ENCODE measurements around the gene SCTR. TPM values are rescaled to one million over a fixed set of nuclear protein-coding genes. Genes with fewer than 3 reads are reported as not detected.

SCTR gene
- total and polyA plus RNA-seq, 2 of the 13 experiments (the other 11 are each of a cell fraction or from before 2014, with no cell fraction given), result not detected

DNA sequence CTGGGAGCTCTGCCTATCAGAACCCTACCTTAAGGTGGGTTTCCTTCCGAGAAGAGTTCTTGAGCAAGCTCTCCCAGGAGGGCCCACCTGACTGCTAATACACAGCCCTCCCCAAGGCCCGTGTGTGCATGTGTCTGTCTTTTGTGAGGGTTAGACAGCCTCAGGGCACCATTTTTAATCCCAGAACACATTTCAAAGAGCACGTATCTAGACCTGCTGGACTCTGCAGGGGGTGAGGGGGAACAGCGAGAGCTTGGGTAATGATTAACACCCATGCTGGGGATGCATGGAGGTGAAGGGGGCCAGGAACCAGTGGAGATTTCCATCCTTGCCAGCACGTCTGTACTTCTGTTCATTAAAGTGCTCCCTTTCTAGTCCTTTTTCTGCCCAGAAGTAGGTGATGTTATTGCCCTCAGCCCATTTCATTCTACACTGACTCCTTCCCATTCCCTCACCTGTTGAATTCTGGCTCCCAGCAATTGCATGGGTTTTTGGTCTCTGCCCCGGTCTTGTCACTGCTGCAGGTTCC, 86.1 kb downstream of the SCTR start (continued):
- 0 out of 2 replicates have a peak, but pooled peaks have one; percentile 48 for TF ChIP-seq HMG20B (CRISPR knock-in tag; conservative IDR thresholded peaks at IDR 0.05)
- TF ChIP-seq, protein P1, sequence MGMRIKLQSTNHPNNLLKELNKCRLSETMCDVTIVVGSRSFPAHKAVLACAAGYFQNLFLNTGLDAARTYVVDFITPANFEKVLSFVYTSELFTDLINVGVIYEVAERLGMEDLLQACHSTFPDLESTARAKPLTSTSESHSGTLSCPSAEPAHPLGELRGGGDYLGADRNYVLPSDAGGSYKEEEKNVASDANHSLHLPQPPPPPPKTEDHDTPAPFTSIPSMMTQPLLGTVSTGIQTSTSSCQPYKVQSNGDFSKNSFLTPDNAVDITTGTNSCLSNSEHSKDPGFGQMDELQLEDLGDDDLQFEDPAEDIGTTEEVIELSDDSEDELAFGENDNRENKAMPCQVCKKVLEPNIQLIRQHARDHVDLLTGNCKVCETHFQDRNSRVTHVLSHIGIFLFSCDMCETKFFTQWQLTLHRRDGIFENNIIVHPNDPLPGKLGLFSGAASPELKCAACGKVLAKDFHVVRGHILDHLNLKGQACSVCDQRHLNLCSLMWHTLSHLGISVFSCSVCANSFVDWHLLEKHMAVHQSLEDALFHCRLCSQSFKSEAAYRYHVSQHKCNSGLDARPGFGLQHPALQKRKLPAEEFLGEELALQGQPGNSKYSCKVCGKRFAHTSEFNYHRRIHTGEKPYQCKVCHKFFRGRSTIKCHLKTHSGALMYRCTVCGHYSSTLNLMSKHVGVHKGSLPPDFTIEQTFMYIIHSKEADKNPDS (CRISPR knock-in tag; IDR thresholded peaks at IDR 0.05), result no peak
- 0 out of 2 replicates have a peak, but pooled peaks have one; percentile 48 for TF ChIP-seq ZSCAN29 (CRISPR knock-in tag; conservative IDR thresholded peaks at IDR 0.05)
- TF ChIP-seq SOX5 (CRISPR knock-in tag; IDR thresholded peaks at IDR 0.05; ENCODE audit: borderline replicate concordance), result peak; percentile 84
- peak; percentile 28; the same call in 1 of the 2 replicates for TF ChIP-seq ARNT2 (CRISPR knock-in tag; IDR thresholded peaks at IDR 0.05; ENCODE audit: low read depth)
- TF ChIP-seq, protein P2, sequence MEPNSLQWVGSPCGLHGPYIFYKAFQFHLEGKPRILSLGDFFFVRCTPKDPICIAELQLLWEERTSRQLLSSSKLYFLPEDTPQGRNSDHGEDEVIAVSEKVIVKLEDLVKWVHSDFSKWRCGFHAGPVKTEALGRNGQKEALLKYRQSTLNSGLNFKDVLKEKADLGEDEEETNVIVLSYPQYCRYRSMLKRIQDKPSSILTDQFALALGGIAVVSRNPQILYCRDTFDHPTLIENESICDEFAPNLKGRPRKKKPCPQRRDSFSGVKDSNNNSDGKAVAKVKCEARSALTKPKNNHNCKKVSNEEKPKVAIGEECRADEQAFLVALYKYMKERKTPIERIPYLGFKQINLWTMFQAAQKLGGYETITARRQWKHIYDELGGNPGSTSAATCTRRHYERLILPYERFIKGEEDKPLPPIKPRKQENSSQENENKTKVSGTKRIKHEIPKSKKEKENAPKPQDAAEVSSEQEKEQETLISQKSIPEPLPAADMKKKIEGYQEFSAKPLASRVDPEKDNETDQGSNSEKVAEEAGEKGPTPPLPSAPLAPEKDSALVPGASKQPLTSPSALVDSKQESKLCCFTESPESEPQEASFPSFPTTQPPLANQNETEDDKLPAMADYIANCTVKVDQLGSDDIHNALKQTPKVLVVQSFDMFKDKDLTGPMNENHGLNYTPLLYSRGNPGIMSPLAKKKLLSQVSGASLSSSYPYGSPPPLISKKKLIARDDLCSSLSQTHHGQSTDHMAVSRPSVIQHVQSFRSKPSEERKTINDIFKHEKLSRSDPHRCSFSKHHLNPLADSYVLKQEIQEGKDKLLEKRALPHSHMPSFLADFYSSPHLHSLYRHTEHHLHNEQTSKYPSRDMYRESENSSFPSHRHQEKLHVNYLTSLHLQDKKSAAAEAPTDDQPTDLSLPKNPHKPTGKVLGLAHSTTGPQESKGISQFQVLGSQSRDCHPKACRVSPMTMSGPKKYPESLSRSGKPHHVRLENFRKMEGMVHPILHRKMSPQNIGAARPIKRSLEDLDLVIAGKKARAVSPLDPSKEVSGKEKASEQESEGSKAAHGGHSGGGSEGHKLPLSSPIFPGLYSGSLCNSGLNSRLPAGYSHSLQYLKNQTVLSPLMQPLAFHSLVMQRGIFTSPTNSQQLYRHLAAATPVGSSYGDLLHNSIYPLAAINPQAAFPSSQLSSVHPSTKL (CRISPR knock-in tag; IDR thresholded peaks at IDR 0.05), result peak; percentile 77
- TF ChIP-seq, protein P3, sequence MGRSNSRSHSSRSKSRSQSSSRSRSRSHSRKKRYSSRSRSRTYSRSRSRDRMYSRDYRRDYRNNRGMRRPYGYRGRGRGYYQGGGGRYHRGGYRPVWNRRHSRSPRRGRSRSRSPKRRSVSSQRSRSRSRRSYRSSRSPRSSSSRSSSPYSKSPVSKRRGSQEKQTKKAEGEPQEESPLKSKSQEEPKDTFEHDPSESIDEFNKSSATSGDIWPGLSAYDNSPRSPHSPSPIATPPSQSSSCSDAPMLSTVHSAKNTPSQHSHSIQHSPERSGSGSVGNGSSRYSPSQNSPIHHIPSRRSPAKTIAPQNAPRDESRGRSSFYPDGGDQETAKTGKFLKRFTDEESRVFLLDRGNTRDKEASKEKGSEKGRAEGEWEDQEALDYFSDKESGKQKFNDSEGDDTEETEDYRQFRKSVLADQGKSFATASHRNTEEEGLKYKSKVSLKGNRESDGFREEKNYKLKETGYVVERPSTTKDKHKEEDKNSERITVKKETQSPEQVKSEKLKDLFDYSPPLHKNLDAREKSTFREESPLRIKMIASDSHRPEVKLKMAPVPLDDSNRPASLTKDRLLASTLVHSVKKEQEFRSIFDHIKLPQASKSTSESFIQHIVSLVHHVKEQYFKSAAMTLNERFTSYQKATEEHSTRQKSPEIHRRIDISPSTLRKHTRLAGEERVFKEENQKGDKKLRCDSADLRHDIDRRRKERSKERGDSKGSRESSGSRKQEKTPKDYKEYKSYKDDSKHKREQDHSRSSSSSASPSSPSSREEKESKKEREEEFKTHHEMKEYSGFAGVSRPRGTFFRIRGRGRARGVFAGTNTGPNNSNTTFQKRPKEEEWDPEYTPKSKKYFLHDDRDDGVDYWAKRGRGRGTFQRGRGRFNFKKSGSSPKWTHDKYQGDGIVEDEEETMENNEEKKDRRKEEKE (IDR thresholded peaks at IDR 0.05), result no peak
- TF ChIP-seq IRF2 (CRISPR knock-in tag; IDR thresholded peaks at IDR 0.05), result peak; percentile 67; the same call in 1 of the 2 replicates
- TF ChIP-seq TERF1 (CRISPR knock-in tag; IDR thresholded peaks at IDR 0.05), result no peak
- no peak for TF ChIP-seq ZSCAN30 (CRISPR knock-in tag; IDR thresholded peaks at IDR 0.05)
- no peak for TF ChIP-seq BORCS8-MEF2B (CRISPR knock-in tag; IDR thresholded peaks at IDR 0.05)
- 0 out of 2 replicates have a peak, but pooled peaks have one; percentile 88 for TF ChIP-seq TARDBP (CRISPR knock-in tag; IDR thresholded peaks at IDR 0.05)
- no peak; a peak in 1 of 4 replicates for TF ChIP-seq POLR2A (IDR thresholded peaks at IDR 0.05; ENCODE audit: insufficient read depth in 1 of 2, low read depth in 2 of 2, low read length in 2 of 2)
- TF ChIP-seq CBX5 (CRISPR knock-in tag; IDR thresholded peaks at IDR 0.05; ENCODE audit: borderline replicate concordance), result peak; percentile 56; the same call in 1 of the 2 replicates
- TF ChIP-seq ZNF253 (CRISPR knock-in tag; IDR thresholded peaks at IDR 0.05; ENCODE audit: borderline replicate concordance), result no peak
